GM19397 (cell line): ENCODE data around the gene C4orf51.
A peak's percentile ranks its signal among the peaks of the same experiment; 100 is the strongest.

Source experiments
- ATAC-seq: cut with Tn5 transposase; IDR thresholded peaks from one replicate; pipeline ENCODE4 v1.9.1; 2021; ENCODE audit warnings: mild to moderate bottlenecking, moderate library complexity; ENCODE audit not compliant: unreplicated experiment

C4orf51 gene

DNA sequence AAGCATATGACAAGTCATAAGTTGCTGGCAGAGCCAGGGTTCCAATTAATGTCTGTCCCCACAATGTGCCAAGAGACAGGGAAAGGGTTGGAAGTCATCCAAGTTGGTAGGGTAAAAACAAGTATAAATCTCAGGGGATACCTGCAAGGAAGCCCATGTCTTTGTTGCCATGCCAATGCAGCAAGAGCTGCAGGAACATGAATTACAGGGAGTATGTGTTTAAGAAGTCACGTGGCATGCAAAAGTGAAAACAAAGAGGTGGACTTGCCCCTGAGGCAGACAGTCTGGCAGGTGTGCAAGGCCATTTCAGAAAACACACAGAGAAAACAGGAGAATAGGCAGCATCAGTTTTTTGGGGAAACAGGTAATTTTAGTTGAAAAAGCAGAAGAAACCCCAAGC lies 29.4 kb downstream of the C4orf51 start:
- ATAC-seq: no peak

DNA sequence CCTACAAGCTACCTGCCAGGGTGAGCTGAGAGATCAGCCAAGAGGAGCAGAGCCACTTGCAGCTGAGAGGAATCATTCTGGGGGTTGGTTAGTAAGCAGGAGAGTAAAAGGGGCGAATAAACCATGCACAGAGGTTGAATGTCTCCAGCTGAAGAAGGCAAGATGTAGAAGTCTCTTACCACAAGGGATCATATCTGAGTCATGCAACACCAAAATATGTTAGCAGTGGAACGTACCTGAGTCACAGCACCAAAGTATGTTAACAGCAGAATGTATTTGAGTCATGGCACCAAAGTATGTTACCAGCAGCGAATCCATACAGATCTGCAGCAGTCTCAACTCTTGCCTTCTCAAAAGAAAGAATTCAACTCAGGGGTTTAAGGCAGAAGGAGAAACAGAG lies 29.9 kb downstream of the C4orf51 start:
- no peak for ATAC-seq

DNA sequence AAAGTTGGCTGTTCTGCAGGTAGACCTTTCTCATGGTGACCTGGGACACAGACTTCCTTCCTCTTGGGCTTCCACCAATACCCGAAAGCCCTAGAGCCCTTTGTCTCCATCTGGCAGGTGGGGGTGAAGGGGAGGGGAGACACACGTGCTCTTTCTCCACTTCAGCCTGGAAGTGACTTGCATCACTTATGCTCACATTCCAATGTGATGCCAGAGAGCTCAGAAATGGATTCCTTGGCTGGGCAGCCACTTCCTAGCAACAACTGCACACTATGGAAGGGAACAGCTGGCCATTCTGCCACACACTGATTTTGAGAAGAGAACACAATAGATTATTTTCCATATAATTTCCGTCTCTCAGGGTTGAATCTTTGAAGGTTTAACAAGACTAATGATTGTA lies 36.3 kb downstream of the C4orf51 start:
- no peak for ATAC-seq

DNA sequence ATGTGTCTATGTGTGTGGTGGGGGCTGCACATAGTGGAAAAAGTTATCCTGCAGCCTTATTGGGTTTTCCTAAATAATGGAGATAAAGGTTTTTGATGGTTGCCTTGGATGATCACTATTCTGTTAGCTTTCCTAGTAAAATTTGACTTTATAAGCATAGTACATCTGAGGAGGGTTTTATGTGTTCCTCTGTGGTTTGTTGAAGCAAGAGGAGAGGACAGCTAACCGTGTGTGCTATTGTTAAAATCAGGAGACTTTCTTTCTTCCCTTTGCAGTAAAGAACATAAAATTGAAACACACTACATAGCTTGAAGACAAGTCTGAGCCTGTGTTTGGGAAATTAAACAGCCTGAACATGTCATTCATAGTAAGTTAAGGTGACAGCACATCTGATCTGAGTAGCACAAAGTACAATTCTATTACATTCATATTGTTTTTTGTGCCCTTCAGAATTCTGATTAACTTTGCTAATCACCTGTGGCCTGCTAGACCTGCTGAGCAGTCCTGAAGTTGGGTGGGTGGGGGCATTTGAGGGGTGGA lies 36.8 kb downstream of the C4orf51 start:
- no peak for ATAC-seq

DNA sequence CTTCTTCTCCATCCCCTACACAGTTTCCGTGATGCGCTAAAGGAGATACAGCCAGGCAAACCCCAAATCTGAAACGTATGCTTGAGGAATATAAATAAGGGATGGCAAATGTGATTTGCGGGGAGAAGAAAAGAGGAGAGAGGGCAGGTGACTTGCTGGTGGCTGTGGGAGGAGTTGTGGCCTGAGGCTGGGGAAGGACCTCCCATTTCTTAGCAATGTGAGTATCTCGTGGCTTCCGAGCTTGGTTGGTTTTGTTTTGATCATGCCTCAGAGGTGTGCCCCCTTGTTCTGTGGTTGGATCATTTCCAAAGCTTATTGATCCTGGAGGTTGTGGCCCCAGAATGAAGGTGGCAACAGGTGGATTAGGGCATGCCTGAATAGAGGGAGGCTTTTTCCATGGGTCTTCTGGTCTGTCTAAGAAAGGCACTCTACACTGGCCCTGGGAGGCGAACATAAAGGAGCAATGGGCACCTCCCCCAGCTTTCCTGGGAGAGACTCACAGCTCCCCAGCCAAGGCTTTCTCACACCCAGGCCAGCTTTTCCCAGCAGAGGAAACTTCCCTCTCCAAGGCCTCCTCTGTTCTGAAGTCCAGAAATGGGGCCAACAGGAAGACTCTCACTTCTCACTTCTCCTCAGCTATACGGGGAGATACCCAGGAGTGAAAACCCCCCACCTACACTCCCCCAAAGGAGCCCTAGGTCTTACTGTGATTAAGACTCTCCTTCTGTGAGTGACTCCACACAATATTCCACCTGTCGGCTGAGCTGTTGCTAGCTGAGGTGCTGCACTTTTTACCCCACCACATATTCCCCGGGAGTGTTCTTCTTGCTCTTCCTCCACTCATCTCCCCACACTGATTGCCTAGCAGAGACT lies 40.0 kb downstream of the C4orf51 start:
- peak; percentile 68 for ATAC-seq

DNA sequence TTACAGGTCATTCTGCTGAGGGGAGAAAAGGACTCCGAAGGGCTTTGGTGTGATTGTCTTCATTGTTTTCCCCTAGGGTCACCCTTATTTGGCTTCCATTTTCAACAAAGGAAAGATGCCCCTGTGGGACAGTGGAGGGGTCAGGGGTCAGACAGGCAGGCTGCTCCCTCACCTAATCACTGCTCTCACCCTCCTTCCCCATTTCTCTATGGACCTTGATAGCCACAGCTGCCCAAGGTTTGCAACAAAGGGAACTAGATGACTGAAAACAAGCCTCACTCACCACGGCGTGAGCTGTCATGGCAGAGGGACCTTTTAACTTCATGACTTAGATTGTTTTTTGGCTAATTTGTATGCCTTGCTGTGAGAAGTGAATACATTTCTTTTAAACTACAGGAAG lies 40.7 kb downstream of the C4orf51 start:
- ATAC-seq: peak; percentile 37

DNA sequence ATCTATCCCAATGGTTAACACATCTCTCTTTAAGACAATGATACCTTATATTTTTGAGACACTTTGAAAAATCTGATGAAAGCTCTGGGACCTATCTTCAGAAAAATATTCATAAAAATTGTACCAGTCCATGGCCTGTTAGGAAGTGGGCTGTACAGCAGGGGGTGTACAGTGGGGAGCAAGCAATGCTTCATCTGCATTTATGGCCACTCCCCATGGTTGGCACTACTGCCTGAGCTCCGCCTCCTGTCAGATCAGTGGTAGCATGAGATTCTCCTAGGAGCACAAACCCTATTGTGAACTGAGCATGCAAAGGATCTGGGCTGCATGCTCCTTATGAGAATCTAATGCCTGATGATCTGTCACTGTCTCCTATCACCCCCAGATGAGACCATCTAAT lies 42.6 kb downstream of the C4orf51 start:
- ATAC-seq: no peak

DNA sequence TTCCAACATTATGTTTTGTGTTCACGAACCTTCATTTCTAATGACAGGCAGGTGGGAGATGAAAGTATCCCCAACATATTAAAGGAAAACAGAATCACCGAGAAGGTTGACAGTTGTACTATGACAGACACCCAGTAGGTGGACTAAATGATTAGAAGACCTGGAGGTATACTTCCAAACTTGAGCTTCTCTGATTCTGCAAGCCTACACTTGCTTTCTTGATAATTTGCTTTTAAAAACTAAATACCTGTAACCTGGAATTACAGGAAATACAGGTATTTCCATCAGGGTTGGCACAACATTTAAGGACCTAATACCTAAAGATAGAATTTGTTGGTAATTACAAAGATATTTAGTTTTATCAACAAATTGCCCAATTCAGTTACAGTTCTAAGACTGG lies 43.4 kb downstream of the C4orf51 start:
- no peak for ATAC-seq

DNA sequence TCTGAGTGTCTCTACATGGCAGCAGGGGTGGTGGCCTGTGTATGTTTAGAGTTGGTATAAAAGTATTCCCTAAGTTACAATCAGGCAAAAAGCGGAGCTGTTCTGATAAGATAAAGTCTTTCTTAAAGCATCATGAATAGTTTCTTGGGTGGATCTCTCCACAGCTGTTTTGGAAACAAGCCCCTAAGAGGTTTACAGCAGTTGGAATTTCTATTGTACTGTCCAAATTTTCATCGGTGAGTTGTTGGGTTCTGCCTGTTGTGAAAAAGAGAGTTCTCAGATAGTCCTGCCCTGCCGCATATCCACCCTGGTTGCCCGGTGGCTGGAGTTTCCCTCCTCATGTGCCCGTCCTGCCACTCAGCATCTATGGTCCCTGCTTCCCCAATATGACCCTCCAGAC lies 50.1 kb downstream of the C4orf51 start:
- no peak for ATAC-seq

DNA sequence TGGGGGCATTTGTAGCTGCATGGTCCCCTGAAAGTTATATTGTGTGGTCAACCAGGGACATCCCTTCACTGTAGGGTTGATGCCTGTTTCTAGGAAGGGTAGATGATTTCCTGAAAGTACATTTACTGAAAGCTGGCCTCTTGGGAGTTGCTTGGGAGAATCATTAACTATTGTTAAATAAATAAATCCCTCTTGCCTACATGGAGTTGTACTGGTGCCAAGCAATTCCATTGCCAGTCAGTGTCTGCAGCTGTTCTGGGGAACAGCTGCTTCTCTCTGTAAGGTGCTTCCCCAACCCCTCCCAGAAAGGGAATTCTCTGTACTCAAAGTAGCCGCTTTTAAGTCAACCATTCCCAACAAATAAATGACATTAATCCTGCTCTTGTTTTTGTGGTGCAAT lies 51.1 kb downstream of the C4orf51 start:
- no peak for ATAC-seq

DNA sequence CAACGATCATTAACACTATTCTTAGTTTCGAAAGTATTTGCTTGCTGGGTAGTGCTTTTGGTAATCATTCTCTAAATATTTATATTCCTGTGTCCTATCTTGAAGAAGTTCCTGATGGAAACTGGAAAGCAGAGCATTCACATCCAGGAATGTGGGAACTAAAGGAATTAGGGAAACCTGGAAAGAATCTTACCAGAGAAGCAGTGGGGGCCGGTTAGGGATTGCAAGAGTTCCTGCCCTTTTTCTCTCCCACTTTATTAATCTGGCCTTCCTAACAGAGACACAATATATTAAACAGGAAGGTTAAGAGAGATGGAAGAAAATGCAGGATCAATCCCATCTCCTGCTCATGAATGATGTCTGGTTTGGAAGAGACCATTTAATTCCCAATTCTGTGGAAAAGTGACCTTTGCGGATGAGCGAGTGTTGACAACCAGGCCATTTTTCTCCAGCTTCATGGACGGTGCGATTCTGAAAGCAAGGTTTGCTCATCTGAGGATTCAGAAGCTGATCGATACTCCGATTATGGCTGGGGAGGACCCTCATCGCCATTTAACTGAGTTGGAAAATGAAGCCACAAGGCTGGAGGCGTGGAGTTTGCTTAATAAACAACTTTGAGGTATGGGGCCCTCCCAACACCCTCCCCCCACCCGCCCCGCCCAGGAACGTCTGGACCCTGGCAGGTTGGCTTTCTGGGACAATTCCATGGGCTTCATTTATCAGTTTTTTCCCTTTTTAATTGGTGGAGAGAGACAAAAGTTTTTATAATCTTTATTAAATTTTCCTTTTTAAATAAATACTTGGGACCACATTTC lies 52.3 kb downstream of the C4orf51 start:
- no peak for ATAC-seq

DNA sequence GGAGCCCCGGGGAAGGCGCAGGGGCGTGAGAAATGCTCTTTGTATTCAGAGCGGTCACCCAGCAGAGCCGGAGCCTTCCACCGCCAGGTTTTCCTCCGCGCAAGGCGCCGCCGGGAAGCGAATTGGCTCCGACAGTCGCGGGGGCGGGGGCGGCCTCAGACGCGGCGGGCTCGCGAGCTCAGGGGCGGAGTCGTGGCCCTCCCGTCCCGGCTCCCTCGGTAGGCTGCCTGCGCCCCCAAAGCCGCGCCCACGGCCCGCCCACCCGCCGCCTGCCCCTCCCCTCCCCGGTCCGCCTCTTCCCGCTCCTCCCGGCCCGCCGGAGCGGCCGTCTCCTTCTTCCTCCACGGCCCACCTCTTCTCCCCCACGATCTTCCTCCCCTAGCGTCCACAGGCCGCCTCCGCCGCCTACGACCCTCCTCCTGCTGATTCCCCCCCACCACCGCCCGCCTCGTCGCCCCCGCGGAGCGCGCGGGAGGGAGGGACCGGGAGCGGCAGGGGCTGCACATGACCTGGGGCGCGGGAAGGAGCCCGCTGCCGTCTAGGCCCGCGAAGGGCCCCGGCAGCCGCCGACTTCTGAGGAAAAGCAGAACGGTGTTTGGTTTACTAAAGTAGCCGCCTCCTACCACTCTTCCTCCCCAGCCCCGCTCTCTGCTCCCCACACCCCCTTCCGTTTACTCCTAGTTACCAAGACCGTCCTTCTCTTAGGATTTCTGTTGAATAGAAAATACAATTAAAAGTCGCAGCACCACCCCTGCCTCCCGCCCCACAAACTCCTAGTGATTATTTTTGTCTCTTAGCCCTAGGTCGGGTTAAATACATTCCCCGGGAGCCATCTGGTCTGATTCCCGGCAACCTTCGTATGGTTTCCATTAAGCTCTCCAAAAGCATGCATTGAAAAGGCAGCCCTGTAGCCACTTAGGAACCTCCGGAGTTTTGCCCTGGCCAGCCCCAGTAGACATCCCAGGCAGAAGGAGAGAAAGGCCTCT lies 53.2 kb downstream of the C4orf51 start:
- peak; percentile 91 for ATAC-seq

DNA sequence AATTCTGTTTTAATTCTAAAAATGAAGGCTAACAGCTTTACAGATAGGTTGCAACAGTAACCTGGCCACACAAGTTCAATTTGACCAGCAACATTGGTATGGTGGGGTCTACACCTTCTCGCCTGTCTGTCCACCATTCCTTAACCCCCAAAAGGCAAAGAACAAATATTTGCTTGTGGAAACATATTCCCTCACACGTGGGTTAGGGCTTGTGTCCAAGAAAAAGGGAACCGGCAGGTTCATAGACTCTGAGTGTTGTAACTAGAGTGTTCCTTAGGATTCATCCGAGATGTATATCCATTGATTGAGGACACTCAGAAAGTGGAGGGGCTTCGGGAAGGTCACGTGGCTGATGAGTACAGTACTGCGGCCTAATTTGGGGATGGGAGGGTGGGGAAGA lies 54.1 kb downstream of the C4orf51 start:
- ATAC-seq: no peak

DNA sequence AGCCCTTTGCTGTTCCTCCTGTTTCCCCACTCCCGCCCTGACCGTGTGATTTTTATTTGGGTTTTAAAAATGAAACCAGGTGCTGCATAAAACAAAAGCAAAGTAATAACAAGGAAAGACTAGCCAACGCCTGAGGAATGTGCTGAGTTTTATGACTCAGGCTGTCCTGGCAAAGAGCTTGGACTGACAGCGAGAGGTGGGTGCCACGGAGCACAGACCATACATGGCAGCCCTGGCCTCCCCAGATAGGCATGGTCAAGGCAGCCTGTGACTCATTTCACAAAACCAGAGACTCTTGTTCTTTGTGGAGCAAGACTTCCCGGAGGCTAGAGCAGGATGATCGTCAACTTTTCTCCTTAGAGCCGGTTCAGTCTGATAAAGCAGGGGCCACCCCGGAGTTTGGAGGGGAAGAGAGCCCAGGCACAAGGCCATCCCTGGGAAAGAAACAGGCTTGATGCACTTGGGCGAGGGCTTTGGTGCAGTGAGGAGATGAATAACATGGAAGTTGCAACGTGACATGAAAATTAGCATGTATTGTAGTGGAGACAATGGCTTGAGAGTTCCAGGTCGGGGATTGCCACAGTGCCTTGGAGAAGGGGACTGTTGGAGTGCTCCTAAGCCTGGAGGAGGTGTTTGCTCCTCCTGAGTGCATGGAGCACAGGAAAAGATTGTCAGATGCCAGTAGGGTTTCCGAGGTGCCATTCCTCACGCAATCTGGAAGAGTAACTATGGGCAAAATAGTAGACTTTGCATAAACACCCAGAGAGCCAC lies 54.8 kb downstream of the C4orf51 start:
- ATAC-seq: no peak

DNA sequence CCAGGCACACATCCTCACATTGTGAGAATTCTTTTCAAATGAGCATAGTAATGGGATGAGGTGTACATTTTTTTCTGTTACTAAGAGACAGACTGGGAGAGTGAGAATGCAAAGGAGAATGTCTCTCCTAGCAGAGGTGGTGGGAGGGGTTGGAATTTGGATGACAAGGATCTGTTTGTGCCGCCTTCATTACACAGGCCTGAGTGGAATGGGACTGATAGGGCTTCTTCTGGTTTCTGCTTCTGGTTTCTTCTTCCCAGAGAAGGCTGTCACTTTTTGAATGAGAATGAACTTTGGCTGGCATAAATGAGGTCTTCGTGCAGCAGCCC lies 55.4 kb downstream of the C4orf51 start:
- ATAC-seq: no peak

DNA sequence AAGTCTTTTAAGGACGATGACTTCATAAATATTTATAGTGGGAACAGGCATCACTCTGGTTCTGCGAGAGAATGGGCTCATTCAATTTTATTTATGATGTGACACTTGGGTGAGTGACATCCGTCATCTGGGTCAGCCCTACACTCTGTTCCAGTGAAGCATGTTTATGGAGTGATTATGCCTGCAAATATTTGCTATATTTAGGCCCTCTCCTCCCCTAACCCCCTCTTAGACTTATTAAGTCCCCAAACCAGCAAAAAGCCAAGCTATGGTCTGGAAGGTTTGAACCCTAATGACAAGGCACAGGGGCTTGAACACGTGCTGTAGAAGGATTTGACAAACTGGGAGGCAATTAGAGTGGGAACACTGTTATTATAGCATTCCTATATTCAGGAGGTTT lies 55.9 kb downstream of the C4orf51 start:
- ATAC-seq: no peak

DNA sequence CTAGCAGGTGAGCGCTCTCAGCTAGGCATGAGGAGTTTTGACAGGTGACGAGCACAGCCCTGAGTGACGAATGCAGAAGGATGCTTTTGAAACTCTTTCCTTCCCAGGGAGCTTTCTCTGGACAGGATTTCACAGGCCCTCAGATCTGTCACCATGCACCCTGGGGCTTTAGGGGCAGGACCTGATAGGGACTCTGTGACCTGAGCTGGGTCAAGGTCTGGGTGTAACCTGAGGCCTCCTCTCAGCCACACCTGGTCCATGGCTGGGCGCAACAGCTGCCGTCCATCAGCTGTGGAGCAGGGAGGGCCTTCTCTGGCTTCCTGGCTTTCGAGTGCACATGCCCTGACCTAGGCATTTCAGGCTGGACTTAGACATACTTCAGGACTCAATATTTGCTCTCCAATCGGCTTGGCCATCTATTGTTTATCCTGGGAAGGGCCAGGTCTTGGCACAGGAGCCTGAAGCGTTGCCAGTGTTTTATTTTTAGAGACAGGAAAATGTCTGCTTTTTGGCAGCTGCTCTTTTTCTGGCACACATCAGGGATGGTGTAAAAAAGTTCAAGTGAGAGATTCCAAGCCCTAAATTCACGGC lies 56.4 kb downstream of the C4orf51 start:
- no peak for ATAC-seq

DNA sequence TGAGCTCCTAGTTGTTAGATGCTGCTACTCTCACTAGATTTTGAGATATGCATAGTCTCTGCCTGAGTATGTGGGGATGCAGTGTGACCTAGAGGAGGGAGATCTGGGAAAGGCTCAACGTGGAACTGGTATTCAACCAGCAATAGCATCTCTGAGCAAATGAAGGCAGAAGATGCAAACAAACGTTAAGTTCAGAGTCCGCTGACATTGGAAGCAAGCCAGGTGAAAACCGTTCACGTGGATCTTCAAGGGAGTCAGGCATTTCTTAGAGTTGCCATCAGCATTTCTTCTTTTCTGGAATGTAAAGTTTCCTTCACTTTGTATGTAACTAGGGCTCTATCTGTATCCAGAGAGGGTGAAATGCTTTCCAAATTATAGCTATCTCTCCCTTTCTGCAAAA lies 59.9 kb downstream of the C4orf51 start:
- no peak for ATAC-seq

DNA sequence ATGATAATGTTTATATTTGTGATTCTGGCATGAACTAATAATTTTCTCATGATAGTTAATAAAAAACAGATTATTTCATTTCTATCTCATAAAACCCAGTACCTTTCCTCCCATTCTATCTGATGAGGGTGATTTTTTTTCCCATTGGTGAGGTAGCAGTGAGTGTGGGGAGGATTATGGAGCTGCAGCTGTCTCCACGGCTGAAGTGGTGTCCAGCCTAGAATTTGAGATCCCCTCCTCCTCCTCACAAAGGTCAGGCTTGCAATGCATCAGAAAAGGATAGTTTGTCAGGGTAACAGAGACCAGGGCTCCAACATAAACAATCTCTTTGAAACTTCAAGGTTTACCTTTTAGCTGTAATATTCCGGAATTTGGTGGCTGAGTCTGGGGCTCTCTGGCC lies 60.9 kb downstream of the C4orf51 start:
- no peak for ATAC-seq

DNA sequence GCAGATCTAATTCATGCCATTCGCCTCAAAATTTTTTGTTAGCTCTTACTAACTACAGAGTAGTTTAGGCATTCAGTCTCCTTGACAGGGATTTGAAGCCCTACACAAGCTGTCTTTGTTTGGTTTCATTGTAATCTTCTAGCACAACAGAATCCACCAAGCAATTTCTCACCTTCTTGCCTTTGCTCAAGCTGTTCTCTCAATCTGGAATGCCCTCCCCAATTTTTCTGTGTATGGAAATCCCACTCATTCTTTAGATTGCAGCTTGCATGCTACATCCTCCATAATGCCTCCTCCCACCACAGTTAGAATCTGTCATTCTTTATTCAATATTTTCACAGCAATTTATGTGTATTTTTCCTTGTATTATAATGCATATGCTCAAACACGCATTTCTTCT lies 63.7 kb downstream of the C4orf51 start:
- ATAC-seq: no peak
